HG03521 (cell line): ENCODE results near the gene INPP4A.

ENCODE experiments used
- ATAC-seq: cut with Tn5 transposase; IDR thresholded peaks from one replicate; pipeline ENCODE4 v1.9.1; 2021; ENCODE audit warnings: mild to moderate bottlenecking, moderate library complexity; ENCODE audit not compliant: unreplicated experiment

Gene INPP4A

DNA sequence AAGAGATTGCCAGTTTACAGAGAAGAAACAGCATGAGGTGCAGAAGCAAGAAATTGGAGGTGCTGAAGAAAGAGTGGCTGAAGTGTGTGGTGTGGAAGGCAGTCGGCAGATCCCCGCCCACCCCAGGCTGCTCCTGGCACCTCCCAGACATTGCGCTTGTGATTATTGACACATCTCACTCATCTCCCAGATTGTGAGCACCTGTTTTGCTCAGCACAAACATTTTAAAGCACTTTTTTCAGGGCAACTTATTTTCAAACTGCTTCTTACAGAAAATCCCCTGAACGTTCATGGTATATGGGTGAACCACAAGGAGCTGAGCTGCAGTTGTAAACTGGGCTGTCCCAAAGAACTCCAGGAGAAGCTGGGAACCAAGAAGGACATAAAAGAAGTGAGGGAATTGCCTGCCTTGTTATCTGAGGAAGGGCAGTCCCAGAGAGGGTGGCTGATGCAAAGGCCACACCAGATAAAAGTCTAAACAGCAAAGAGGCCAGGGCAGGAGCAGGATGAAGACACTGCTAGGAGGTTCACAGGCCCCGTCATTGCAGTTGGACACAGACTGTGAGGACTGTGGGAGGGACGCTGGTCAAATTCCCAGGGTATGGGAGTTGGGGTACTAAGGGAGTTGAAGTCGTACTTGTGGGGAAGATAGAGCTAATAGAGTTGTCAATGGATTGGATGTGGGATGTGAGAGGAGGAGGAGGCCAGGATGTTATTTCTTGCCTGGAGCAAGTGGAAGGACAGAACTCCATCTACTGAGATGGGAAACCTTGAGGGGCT, 65.1 kb downstream of the INPP4A start:
- ATAC-seq, result no peak

DNA sequence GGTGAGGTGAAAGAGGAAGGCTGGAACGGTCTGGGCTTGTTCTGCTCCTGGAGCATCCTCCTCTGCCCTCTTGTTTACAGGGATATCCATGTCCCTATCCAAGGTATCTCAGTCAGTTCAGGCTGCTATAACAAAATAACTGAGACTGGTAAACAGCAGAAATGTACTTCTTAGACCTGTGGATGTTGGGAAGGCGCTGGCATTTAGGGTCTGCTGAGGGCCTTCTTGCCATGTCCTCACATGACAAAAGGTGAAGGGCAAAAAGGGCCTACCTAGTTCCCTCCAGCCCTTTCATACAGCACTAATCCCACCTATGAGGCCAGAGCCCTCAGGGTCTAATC, 65.6 kb downstream of the INPP4A start:
- ATAC-seq, result no peak

DNA sequence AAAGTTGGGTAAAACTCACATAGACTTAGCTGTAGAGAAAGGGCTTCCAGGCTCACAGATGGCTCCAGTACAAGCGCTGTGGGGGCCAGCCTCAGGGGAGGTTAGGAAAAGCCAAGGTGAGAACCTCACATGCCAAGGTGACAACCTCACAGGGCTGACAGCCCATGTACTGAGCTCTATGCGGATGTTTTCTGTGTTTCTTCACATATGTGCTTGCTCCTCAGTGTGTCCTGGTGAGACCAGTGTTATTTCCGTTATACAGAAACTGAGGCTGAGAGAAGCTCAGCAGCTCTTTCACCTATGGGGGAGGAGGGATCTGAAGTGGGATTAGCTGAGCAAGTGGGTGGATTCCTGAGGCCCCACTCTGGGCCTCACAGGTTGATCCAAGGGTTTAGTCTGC, 67.3 kb downstream of the INPP4A start:
- no peak for ATAC-seq

DNA sequence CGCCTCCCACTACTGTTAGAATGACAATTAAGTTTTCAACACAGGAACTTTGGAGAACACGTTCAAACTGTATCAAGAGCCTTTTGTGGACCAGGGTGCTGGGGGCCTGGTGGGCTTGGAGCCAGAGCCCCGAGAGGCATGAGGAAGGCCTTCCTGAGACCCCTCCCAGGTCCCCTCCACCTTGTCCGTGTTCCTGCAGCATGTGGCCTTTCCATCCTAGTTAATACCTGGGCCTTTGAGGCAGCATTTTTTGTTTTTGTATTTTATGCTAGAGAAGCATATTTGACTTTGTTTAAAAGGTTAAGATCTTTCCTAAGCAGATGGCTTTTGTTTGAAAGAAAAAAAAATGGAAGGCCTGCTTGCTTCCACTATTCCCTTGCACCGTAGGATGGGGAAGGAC, 68.0 kb downstream of the INPP4A start:
- no peak for ATAC-seq

DNA sequence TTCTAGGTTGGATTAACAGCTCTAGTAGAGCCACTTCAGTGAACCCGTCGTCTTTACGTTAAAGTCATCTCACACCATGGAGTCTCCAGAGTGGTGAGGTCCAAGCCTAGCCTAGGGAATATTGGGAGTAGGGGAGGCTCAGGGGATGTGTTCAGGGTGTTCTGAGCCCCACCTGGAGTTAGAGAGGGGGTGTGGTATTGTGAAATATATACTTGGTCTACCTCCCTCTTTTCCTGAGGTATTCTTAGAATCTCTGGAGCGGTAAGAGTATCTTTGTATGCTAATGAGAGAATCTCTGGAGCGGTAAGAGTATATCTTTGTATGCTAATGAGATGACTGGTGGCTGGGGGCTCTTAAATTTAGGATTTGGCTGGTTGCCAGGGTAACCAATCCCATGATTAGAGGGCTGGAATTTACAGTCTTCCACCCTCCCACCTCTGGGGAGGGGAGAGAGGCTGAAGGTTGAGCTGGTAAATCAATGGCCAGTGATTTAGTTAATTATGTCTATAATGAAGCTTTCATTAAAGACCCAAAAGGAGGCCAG, 69.5 kb downstream of the INPP4A start:
- no peak for ATAC-seq

DNA sequence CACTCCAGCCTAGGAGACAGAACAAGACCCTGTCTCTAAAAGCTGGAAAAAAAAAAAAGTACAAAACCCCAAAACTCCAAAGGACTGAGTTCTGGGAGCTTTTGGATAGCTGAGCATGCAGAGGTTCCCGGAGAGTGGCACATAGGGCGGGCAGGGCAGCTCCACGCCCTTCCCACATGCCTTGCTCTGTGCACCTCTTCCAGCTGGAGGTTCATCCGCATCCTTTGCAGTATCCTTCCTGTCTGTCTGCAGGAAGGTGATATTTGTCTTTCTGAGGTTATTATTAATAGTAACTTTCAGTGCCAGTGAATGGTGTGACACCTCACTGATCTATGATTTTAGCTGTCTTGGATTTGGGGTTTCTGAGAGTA, 70.2 kb downstream of the INPP4A start:
- ATAC-seq, result no peak

DNA sequence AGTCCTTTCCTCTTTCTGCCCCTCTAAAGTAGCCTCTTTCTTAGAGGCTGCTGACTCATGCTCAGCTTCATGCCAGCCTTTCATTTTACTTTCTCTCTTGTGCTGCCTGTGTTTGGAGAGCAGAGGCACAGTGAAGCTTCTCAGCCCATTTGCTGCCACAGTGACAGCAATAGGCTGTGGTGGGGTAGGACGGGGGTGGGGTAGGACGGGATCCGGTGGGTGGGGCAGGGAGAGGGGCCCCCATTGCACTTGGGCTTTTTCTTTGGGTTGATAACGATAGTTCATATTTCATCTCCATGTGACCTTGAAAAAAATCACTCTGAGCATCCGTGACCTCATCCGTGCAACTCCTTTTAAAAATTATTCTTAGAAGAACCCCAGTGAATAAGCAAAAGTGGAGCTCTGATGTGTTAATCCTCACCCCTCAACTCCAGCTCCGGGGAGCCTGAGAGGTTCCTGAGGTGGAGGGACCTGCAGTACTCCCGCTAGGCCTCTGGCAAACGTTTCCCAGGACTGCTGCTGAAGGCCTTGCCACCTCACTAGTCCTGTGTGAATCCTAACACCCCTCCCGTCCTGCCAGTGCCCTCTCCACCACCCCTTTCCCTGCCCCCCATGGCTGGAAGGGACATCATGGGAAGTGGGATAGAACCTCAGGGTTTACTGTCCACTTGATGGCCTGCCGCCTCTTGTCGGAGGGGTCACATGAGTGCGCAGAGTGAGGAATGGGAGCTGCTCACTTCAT, 70.8 kb downstream of the INPP4A start:
- no peak for ATAC-seq

DNA sequence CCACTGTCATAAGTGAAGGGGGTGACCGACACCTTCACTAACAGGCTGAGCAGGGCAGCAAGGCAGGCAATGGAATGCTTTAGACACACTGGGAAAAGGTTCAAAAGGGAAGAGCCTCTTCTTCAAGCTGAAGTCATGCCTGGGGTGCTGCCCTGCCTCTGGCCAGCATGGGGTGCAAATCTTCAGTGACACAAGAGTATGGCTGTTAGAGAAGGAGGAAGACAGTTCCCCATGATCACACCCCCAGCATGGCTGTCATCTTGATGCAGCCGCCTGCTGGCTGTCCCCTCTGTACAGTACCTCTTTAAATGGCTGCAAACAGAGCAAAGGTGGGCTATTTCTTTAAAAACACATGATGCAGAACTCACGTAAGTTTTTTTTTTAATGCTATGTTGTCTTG, 71.9 kb downstream of the INPP4A start:
- no peak for ATAC-seq

DNA sequence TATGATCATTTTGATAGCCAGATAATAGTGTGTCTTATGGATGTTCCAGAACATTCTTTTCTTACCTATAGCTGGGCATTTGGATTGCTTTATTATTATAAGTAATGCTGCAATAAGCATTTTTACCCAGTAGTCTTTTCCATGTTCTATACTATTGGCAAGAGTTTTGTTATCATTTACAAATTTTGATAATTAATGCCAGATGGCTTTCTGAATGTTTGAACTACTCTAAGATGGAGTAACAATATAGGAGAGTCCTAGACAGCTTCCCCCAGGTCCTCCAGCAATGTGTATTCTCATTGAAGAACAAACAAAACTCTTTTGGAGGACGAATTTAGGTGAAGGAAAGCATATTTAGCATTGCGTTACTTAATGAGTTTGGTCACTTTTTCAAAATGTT, 73.0 kb downstream of the INPP4A start:
- no peak for ATAC-seq

DNA sequence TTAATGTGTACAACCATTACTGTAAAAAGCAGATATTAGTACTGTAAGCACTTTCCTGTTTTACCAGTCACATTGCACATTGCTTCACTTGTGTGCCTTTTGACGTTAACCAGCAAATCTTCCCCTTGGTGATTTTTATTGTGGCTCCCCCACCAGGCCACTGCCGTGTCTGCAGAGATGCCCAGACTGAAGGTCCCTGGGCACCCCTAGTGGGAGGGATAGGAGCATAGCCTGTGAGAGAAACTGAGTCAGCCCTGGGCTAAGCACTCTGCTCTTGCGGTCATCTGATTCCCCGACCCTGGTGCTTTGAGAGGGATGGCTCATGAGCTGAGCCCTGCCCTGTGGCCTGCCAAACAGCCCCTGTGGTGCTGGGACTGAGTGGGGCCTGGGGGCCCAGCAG, 73.4 kb downstream of the INPP4A start:
- ATAC-seq, result no peak

DNA sequence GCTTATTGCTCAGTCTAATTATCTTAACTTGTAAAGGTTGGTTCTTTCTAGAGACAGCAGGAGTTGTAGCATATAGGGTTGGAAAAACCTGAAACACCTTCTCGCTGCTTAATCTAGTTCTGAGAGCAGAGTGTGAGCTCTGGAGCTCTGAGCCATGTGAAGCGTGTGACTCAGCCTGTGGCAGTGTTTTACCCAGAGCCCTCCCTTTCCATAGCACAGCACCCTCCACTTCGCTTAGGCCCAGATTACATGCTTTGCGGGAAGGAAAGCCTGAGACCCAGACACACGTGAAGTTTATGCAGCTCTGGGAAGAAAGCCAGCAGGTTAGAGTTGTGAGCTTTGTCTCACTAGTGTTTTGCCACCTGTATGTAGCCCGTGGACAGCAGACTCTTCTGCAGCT, 74.5 kb downstream of the INPP4A start:
- no peak for ATAC-seq

DNA sequence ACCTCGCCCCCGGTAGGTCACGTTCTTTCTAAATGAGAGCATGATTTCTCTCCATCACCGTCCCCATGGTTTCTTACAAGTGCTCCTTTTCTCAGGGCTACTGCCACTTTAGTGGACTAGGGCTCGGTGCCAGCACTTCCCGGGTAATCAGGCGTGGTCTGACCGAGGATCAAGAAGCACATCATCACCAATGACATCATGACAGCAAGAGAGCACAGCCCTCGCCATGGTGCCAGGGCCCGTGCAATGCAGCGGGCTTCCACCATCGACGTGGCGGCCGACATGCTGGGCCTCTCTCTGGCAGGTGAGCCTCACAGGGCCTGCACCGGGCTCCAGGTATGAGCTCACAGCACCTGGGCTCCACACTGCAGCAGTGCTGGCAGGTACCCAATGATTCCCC, 75.2 kb downstream of the INPP4A start:
- ATAC-seq, result no peak

DNA sequence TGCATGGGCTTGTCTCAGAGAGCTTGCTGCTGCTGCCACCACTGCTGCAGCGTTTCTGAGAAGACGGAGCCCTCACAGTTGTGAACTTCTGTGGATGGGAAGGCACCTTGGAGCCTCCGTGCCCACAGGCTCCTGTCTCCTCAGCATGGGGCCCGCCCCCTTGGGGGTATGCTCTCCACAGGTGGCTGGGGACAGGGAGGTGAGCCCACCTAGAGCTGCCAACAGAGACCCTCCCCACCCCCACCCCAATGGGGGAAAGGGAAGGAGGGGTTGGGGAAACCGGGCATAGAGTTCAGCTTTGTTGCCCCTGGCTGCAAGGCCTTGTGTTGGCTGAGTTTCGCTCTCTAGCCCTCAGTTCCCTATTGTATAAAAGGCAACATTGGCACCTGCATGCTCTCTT, 76.1 kb downstream of the INPP4A start:
- no peak for ATAC-seq

DNA sequence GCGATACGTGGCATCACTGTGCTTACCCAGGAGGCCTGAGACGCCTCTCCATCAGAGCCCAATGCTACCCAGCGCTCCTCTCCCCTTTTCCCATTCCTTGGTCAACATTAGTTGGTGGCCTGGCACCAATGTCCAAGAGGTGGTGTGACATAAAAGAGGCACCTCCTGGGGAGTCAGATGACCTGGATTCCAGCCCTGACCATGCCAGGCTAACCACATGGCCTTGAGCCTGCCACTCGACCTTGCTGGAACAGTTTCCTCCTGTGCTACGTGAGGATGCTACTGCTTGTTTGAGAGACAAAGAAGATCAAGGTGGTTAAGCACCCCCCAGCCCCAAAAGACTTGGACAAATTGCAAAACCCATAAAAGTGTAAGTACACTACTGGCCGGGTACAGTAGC, 76.6 kb downstream of the INPP4A start:
- ATAC-seq, result no peak

DNA sequence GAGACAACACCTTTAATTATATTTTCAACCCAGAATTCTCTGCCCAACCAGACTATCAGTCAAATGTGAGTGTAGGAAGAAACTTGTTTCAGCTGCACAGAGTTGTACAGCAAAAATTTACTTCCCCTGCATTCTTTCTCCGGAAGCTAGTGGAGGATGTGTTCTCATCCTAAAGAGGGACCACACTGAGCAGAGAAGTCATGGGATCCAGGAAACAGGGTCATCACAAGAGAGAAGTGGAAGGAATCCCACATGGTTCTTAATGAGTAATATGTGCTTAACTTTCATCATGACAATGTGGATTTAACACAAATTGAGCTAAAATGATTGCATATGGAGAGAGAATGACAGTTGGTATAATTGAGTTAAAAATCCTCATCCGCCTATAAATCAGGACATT, 78.2 kb downstream of the INPP4A start:
- no peak for ATAC-seq

DNA sequence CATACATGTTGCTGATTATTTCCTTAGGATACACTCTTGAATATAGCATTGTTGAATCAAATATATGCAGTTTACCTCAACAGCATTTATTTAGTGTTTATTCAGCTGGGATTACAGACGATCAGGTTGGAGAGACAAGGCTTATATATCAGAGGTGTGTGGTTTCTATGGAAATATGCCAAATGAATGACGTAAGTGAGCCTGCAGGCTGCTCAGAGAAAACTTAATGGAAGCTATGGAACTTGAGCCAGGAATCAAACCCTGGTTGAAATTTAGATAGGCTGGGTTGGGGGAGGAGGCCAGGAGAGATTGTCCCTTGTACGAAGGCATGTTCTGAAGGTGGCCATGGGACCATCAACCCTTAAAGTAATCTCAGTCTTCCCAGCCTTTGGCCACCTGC, 79.5 kb downstream of the INPP4A start:
- no peak for ATAC-seq

DNA sequence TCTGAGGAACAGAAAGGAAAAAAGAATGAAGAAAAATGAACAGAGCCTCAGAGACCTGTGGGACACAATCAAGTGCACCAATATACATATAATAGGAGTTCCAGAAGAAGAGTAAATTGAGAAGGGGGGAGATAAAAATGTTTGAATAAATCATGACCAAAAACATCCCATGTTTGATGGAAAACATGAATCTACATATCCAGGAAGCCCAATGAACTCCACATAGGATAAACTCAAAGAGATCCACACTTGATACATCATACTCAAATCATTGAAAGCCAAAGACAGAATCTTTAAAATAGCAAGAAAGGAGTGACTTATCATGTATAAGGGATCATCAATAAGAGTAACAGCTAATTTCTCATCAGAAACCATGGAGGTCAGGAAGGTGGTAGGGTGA, 83.7 kb downstream of the INPP4A start:
- no peak for ATAC-seq

DNA sequence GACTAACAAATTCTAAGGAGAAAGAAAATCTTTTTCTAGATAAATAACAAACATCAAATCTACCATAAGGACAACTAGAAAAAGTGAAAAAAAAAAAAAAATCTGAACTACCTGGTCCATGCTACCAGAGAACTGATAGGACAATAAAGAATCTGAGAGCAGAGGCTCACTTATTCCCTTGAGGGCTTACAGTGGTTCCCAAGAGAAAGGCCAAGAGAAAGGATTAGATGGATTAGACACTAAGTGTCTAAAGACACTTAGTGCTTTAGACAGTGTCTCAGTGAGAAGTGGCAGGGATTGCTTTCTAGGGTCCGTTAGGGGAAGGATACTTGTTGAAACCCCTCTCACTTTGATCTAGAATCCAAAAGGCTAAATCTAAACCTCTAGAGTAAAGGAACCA, 85.5 kb downstream of the INPP4A start:
- ATAC-seq, result no peak

DNA sequence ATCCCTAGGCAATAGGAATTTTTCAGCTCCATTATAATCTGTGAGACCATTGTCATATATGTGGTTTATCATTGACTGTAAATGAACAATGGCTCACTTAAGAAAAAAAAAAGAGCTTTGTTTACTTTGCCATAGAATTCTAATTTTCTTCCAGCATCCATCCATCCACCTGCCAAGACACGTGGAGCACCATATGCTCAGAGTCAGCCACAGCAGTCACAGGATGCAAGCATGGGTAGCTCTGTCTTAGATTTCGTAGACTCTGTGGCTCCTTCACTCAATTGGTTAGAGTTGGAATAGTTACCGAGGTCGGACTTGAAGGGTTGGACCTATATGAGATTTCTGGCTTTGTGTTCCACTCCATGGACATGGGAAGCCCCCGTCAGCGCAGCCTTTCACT, 88.1 kb downstream of the INPP4A start:
- ATAC-seq, result no peak

DNA sequence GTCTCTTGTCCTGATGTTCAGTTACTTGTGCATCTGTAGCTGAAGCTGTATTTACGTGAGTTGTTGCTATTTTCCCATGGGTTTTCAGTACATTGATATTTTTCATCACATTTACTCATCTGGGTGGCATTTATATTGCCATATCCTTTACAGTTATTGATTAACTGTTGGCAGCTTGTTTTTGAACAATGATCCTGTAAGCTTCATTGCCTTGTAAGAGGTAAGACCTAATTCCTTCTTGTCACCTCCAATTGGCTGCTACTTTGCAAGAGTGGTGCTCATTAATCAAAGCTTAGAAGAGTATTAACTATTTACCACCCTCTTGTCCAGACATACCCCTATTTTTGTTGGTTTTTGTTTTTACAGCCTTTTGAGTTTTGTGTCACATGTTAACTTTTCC, 88.9 kb downstream of the INPP4A start:
- ATAC-seq, result no peak

DNA sequence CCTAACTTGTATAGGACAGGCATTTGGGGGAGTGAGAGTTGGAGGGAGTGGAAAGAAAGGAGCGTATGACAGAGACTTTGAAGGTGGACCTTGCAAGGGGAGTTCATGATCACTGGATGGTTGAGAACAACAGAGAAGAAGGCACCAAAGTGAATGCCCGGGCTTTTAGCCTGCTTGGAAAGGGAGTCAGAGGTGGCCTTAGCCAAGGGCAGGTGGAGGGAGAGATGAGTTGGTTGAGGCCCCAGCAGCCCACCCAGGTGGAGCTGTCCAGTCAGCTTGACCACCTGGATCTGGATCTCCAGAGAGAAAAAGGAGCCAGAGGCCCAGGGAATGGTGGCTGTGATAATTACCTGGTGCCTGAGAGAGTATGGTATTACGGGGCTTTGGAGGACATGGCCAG, 90.1 kb downstream of the INPP4A start:
- ATAC-seq, result no peak

DNA sequence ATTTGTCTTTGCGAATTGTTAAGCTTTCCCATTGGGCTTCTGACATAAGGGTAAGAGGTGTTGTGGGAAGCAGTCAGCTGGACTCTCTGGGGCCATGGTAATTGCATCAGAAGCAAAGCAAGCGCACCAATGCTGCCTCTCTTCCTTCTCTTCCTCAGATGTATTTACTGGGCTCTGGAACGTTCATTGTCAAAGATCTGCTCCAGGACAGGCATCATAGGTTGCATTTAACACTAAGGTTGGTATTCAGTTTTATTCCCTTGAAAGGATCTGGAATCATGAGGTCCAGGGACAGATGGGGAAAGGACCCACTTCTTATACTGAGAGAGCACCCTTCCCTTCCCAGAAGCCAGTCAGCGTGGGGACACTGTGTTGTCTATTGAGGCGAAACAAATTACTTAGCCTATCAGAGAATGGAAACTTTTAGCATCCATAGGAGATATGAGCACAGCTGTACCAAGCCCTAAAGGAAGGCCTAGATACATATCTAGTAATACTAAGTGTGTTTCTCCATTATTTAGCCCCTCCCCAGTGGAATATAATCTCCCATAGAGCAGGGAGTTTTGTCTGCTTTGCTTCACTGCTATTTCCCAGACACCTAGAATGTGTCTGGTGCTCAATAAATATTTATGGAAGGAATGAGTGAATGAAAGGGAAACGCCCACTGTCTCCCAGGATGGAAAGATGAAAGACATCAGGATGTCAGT, 91.5 kb downstream of the INPP4A start:
- ATAC-seq, result no peak
